ENCODE measurements around the gene AK8. TPM values are rescaled to one million over a fixed set of nuclear protein-coding genes. Genes with fewer than 3 reads are reported as not detected.

AK8 gene
- 0.09 and 0.11 TPM in 2 replicates for total RNA-seq

GRCh38 chr9:132877824-132878694 lies at the start of gene AK8:
AK8 (minus strand) TSS chr9:132878284; CDS start chr9:132878255, 29 bp downstream.

GRCh38 chr9:132878695-132879456 lies 792 bp upstream of the AK8 start, which contains the start of gene SPACA9:
SPACA9 (plus strand) TSS chr9:132878898; CDS start chr9:132883948, 5,050 bp downstream.

Other genes starting within 250 kb of the AK8 start
- 7.3 and 13.1 TPM in 2 replicates for gene DDX31, start 208.3 kb downstream of the AK8 start, total RNA-seq
- gene GTF3C4, start 207.8 kb downstream of the AK8 start, total RNA-seq = 12.0 and 14.3 TPM in 2 replicates
- 0.87 and 0.95 TPM in 2 replicates for gene SPACA9, start 614 bp upstream of the AK8 start, total RNA-seq
- 19.7 and 22.4 TPM in 2 replicates for gene TSC1, start 66.3 kb upstream of the AK8 start, total RNA-seq
- under 0.01 TPM in 1 of 2 replicates, not detected in the other for gene GFI1B, start 100.4 kb upstream of the AK8 start, total RNA-seq
- 35.9 and 36.1 TPM in 2 replicates for gene GTF3C5, start 152.7 kb upstream of the AK8 start, total RNA-seq
- gene CEL, start 183.7 kb upstream of the AK8 start, total RNA-seq = 0.09 TPM in 1 of 2 replicates, not detected in the other
- 31.1 and 46.1 TPM in 2 replicates for gene RALGDS, start 243.0 kb upstream of the AK8 start, total RNA-seq

Measured in dermis lymphatic vessel endothelial cell (primary cell).